Measurements from ENCODE around the gene LBHD2. TPM values are rescaled to one million over a fixed set of nuclear protein-coding genes. Genes with fewer than 3 reads are reported as not detected.

LBHD2 gene
- total RNA-seq, 1 donor from 2014 or later = not detected

DNA sequence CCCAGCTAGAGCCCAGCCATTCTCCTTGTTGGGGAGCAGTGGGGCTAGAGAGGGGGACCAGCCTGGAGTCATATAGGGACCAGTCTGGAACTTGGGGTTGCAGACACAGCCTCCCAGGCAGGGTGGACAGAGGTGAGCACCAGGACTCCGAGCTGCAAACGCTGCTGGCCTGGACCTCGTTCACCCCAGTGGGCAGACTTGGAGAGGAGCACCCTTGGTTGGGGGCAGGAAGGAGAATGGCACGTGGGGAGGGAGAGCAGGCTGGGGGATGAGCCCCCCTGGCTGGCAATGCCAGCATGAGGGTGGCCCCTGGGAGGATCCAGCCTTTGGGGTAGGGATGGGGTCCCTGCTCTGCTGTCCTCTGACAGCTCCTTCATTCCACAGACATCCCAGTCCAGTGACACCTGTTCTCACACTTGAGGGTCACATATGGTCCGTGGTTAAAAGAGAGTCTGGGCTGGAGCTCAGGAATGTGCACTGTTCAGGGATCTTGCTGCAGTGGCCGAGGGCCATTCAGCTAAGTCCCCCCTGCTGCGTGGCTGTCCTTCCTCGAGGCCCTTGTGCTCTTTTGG lies 2.8 kb downstream of the LBHD2 start:
- no peak overlapping the region for H3K27ac Mint-ChIP-seq (ENCODE audit: unreplicated experiment)
- H3K4me3 Mint-ChIP-seq (ENCODE audit: unreplicated experiment) = no peak overlapping the region
- TF ChIP-seq, protein P1, sequence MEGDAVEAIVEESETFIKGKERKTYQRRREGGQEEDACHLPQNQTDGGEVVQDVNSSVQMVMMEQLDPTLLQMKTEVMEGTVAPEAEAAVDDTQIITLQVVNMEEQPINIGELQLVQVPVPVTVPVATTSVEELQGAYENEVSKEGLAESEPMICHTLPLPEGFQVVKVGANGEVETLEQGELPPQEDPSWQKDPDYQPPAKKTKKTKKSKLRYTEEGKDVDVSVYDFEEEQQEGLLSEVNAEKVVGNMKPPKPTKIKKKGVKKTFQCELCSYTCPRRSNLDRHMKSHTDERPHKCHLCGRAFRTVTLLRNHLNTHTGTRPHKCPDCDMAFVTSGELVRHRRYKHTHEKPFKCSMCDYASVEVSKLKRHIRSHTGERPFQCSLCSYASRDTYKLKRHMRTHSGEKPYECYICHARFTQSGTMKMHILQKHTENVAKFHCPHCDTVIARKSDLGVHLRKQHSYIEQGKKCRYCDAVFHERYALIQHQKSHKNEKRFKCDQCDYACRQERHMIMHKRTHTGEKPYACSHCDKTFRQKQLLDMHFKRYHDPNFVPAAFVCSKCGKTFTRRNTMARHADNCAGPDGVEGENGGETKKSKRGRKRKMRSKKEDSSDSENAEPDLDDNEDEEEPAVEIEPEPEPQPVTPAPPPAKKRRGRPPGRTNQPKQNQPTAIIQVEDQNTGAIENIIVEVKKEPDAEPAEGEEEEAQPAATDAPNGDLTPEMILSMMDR (IDR thresholded peaks at IDR 0.05; ENCODE audit: unreplicated experiment) = no peak
- no peaks in the 10 kb centered on the region for H3K9me3 Mint-ChIP-seq (ENCODE audit: unreplicated experiment)
- H3K4me1 Mint-ChIP-seq (ENCODE audit: unreplicated experiment) = no peaks in the 10 kb centered on the region
- no peak for DNase-seq (ENCODE audit: low spot score)
- H3K27me3 Mint-ChIP-seq (ENCODE audit: unreplicated experiment) = peaks cover 10% of the 10 kb centered on the region
- no peaks in the 10 kb centered on the region for H3K36me3 Mint-ChIP-seq (ENCODE audit: low read depth, unreplicated experiment)

DNA sequence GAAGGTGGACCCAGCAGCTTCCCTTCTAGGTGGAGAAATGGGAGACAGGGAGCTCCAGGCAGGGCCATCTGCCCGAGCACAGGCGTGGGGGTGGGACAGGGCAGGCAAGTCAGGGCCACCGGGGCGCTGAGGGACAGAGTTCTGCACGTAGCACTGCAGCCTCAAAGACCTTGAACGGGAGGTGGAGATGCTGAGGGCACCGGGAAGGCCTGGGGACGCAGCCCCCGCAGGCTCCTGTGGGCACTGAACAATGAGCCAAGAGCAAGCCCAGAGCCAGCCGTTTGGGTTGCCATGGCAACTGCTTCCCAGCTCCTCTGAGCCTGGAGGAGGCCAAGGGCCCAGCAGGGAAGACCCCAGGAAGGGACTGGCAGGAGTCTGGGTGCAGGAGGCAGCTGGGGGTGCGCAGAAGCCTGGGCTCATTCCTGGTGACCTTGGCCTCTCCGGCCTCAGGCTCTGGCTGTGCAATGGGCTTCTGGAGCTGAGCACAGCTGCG lies 3.4 kb downstream of the LBHD2 start:
- Mint-ChIP-seq H3K27me3 (ENCODE audit: unreplicated experiment) (peaks cover 10% of the 10 kb centered on the region), H3K36me3 (ENCODE audit: low read depth, unreplicated experiment) (no peaks in the 10 kb centered on the region), H3K4me1 (ENCODE audit: unreplicated experiment) (no peaks in the 10 kb centered on the region), H3K27ac (ENCODE audit: unreplicated experiment) (no peak overlapping the region), H3K9me3 (ENCODE audit: unreplicated experiment) (no peaks in the 10 kb centered on the region), H3K4me3 (ENCODE audit: unreplicated experiment) (no peak overlapping the region)
- no peak for DNase-seq (ENCODE audit: low spot score)
- TF ChIP-seq, protein P1 (IDR thresholded peaks at IDR 0.05; ENCODE audit: unreplicated experiment) = no peak

DNA sequence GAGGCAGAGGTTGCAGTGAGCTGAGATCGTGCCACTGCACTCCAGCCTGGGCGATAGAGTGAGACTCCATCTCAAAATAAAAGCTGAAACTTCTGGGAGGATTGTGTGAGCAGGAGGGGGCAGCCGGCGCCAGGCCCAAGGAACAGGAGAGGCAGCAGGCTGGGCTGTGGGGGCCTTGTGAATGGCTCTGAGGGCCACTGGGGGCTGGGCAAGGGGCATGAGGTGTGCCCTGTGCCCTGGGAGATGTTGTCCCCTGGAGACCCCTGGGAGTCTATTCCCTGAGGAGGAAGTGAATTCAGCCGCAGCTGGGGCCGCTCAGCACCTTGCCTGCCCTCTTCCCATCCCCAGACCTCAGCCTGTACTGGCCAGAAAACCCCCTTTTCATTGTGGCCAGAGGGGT lies 4.9 kb downstream of the LBHD2 start:
- Mint-ChIP-seq H3K9me3 (ENCODE audit: unreplicated experiment) (no peaks in the 10 kb centered on the region), H3K4me1 (ENCODE audit: unreplicated experiment) (no peaks in the 10 kb centered on the region), H3K36me3 (ENCODE audit: low read depth, unreplicated experiment) (no peaks in the 10 kb centered on the region), H3K27me3 (ENCODE audit: unreplicated experiment) (peaks cover 10% of the 10 kb centered on the region), H3K4me3 (ENCODE audit: unreplicated experiment) (no peak overlapping the region), H3K27ac (ENCODE audit: unreplicated experiment) (no peak overlapping the region)
- no peak for DNase-seq (ENCODE audit: low spot score)
- TF ChIP-seq, protein P1 (IDR thresholded peaks at IDR 0.05; ENCODE audit: unreplicated experiment) = no peak

DNA sequence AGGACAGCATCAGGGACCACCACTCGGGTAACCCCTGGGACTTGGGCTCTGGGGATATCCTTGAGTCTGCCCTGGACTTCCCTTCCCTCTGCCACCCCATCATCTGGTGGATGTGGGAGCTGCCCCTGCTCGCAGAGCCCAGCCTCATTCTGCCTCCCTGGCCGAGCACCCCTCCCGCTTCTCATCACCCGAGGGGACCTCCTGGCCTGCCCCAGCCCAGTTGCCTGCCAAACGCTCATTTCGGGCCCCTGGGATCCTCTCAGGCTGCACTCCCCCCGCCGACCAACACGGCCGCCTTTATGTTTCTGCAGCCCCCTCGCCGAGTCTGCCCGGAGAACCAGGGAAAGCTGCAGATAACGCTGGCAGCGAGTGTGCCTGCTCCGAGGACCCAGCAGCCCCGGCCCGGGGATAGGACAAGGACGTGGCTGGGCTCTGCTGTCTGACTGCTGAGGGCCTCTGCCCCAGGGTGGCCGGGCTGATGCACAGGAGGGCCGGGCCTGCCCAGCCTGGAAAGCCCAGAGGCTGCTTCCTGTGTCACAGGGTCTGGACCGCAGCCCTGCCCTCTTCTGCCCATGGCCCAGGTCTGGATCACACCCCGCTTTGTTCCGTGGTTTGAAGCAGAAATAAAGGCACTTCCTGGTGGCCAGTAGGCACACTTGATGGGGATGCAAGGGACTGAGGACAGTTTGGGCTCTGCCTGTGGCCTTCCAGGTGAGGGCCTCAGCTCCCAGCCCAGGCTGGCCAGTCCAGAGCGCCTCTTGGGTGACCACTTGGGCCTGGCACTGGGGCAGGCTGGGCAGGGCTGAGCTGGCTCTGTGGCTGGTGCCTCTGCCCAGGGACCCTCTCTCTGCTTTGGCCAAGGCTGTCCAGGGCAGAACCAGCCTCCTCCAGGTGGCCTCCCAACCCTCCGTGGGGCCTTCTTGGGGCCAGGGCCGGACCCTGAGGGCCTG lies 5.7 kb downstream of the LBHD2 start:
- no peak overlapping the region for H3K4me3 Mint-ChIP-seq (ENCODE audit: unreplicated experiment)
- no peaks in the 10 kb centered on the region for H3K4me1 Mint-ChIP-seq (ENCODE audit: unreplicated experiment)
- no peaks in the 10 kb centered on the region for H3K9me3 Mint-ChIP-seq (ENCODE audit: unreplicated experiment)
- TF ChIP-seq, protein P1 (IDR thresholded peaks at IDR 0.05; ENCODE audit: unreplicated experiment) = no peak
- no peak for DNase-seq (ENCODE audit: low spot score)
- no peaks in the 10 kb centered on the region for H3K36me3 Mint-ChIP-seq (ENCODE audit: low read depth, unreplicated experiment)
- no peak overlapping the region for H3K27ac Mint-ChIP-seq (ENCODE audit: unreplicated experiment)
- peaks cover 7% of the 10 kb centered on the region for H3K27me3 Mint-ChIP-seq (ENCODE audit: unreplicated experiment)
